Ishikawa (cell line): Measurements from ENCODE around the gene STEAP3.

Experiments used
- CEBPB ChIP-seq: IDR thresholded peaks from 2 replicates; pipeline ENCODE4 v1.6.1; 2012
- CREB1 ChIP-seq: IDR thresholded peaks from 2 replicates; pipeline ENCODE4 v1.6.1; 2012; ENCODE audit warnings: low read depth
- EGR1 ChIP-seq: IDR thresholded peaks from 2 replicates; pipeline ENCODE4 v1.6.1; 2012
- EP300 ChIP-seq: IDR thresholded peaks from 2 replicates; pipeline ENCODE4 v1.6.1; 2012; ENCODE audit warnings: borderline replicate concordance
- FOXM1 ChIP-seq: IDR thresholded peaks from 2 replicates; pipeline ENCODE4 v1.6.1; 2012; ENCODE audit warnings: low read depth, borderline replicate concordance
- MAX ChIP-seq: IDR thresholded peaks from 2 replicates; pipeline ENCODE4 v1.6.1; 2012
- NFIC ChIP-seq: IDR thresholded peaks from 2 replicates; pipeline ENCODE4 v1.6.1; 2012
- RAD21 ChIP-seq: IDR thresholded peaks from 2 replicates; pipeline ENCODE4 v1.6.1; 2012; ENCODE audit warnings: low read depth
- TAF1 ChIP-seq: IDR thresholded peaks from 2 replicates; pipeline ENCODE4 v1.6.1; 2012; ENCODE audit warnings: low read depth, mild to moderate bottlenecking
- TCF12 ChIP-seq: IDR thresholded peaks from 2 replicates; pipeline ENCODE4 v1.6.1; 2012; ENCODE audit warnings: low read depth
- TEAD4 ChIP-seq: IDR thresholded peaks from 2 replicates; pipeline ENCODE4 v1.6.1; 2012
- USF1 ChIP-seq: IDR thresholded peaks from 2 replicates; pipeline ENCODE4 v1.6.1; 2012
- YY1 ChIP-seq: IDR thresholded peaks from 2 replicates; pipeline ENCODE4 v1.6.1; 2012; ENCODE audit warnings: low read depth
- ZBTB7A ChIP-seq: IDR thresholded peaks from 2 replicates; pipeline ENCODE4 v1.6.1; 2012; ENCODE audit warnings: low read depth
- TF ChIP-seq, protein P1 (sequence below): IDR thresholded peaks from 2 replicates; pipeline ENCODE4 v1.6.1; 2012; ENCODE audit warnings: low read depth, mild to moderate bottlenecking

Gene STEAP3

DNA sequence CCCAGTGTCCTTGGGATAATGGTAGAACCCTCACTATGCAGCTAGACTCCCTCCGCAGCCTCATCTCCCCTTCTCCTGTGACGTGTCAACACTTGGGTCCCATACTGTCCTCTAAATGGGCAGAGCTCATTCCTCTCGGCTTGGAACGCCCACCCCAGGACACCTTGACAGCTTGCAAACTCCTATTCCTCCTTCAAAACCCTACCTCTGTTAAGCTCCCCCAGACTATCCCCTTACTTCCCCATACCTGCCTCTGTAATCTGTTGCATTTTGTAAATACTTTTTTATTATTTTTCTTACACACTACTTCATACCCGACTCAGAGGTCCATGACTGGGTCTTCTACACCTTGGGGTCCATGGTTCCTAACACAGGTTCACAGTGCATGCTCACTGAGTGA lies 28.0 kb downstream of the STEAP3 start:
- TF ChIP-seq MAX (no peak), RAD21 (no peak), TEAD4 (no peak), FOXM1 (no peak), TAF1 (no peak), TCF12 (no peak), YY1 (no peak), EP300 (no peak), CEBPB (no peak), USF1 (no peak), NFIC (no peak)
- TF ChIP-seq, protein P1, sequence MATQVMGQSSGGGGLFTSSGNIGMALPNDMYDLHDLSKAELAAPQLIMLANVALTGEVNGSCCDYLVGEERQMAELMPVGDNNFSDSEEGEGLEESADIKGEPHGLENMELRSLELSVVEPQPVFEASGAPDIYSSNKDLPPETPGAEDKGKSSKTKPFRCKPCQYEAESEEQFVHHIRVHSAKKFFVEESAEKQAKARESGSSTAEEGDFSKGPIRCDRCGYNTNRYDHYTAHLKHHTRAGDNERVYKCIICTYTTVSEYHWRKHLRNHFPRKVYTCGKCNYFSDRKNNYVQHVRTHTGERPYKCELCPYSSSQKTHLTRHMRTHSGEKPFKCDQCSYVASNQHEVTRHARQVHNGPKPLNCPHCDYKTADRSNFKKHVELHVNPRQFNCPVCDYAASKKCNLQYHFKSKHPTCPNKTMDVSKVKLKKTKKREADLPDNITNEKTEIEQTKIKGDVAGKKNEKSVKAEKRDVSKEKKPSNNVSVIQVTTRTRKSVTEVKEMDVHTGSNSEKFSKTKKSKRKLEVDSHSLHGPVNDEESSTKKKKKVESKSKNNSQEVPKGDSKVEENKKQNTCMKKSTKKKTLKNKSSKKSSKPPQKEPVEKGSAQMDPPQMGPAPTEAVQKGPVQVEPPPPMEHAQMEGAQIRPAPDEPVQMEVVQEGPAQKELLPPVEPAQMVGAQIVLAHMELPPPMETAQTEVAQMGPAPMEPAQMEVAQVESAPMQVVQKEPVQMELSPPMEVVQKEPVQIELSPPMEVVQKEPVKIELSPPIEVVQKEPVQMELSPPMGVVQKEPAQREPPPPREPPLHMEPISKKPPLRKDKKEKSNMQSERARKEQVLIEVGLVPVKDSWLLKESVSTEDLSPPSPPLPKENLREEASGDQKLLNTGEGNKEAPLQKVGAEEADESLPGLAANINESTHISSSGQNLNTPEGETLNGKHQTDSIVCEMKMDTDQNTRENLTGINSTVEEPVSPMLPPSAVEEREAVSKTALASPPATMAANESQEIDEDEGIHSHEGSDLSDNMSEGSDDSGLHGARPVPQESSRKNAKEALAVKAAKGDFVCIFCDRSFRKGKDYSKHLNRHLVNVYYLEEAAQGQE = no peak

DNA sequence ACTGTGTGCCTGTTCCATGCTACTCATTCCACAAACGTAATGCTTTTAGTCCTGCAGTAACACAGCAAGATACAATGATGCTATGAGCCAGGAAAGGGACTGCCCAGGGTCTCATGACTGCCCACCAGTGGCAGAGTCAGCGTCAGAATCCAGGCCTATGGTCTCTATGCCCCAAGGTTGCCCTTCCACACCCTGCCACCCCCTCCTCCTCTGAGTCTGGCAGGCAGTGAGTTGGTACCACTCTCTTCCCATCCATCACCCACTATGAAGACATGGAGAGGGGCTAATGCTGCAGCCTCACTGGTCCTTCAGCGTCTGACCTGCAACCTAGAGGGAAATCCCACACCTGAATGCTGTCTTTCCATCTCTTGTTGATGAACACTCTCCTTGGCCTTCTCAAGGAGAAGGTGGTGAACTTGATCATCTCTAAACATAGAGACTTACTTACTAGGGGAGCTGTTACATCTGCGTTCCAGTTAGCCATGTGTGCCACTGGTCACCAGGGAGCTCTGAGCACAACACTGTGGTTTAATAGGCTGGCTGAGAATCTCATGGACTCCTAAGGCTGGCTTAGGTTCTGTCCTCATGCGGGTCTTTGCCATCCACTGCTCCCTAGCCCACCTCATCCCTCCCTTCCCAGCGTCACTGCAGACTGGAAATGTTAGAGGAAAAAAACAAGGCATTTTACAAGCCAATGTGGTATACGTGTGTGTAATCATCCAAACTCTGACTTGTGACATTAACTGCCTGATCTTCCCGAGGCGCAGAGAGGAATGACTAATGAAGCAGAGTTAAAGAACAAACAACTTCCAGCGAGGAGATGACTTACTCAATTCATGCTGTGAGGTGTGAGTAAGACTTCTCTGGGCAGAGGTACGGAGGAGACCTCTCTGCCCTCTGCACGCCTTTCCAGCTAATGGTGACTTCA lies 28.8 kb downstream of the STEAP3 start:
- TF ChIP-seq CREB1 = no peak
- no peak for TF ChIP-seq YY1
- no peak for TF ChIP-seq USF1
- no peak for TF ChIP-seq FOXM1
- TF ChIP-seq NFIC = no peak
- TF ChIP-seq TAF1 = no peak
- TF ChIP-seq TCF12 = no peak
- TF ChIP-seq CEBPB = no peak
- no peak for TF ChIP-seq ZBTB7A
- TF ChIP-seq EP300 = no peak
- TF ChIP-seq, protein P1 = no peak

- TF ChIP-seq CREB1 (no peak), MAX (no peak), TAF1 (no peak), RAD21 (no peak), TEAD4 (no peak), TCF12 (no peak), FOXM1 (no peak), ZBTB7A (no peak), EP300 (no peak), EGR1 (no peak), YY1 (no peak), CEBPB (no peak), USF1 (no peak), NFIC (no peak)
- TF ChIP-seq, protein P1 = no peak
Measured at GRCh38 chr2:119253114-119253702, 29.6 kb downstream of the STEAP3 start.
